AG09309 (cell line): ENCODE measurements around the gene DNAJC4.

ENCODE experiments used
- DNase-seq: peaks from one replicate; pipeline ENCODE4 v3.0.0-alpha.2; 2010; ENCODE audit warnings: low read depth
- H3K4me3 ChIP-seq: 2 replicates; pipeline ENCODE4 v1.5.1; 2011; ENCODE audit warnings: mild to moderate bottlenecking, low read depth, low read length, moderate library complexity; ENCODE audit not compliant: control insufficient read depth
- CTCF ChIP-seq: IDR thresholded peaks from 2 replicates; pipeline ENCODE4 v1.5.1; 2011; ENCODE audit warnings: mild to moderate bottlenecking, low read depth, low read length, inconsistent platforms; ENCODE audit not compliant: insufficient read depth, control insufficient read depth; ENCODE audit errors: missing control alignments

DNAJC4 gene

GRCh38 chr11:64281957-64282770, 51.8 kb downstream of the DNAJC4 start:
- DNase-seq, result no peak
- no peak for TF ChIP-seq CTCF
- no peak overlapping the region for H3K4me3 ChIP-seq

- no peak for TF ChIP-seq CTCF
- no peak overlapping the region for H3K4me3 ChIP-seq
- no peak for DNase-seq
Measured at GRCh38 chr11:64283092-64283491, 52.7 kb downstream of the DNAJC4 start.
